ENCODE measurements around the gene MAF. TPM values are rescaled to one million over a fixed set of nuclear protein-coding genes. Genes with fewer than 3 reads are reported as not detected.

MAF gene
- total and polyA plus RNA-seq, 2 of the 13 experiments (the other 11 are each of a cell fraction or from before 2014, with no cell fraction given), result 0.07 to 0.31 TPM

GRCh38 chr16:79618041-79618691 is 17.6 kb upstream of the MAF start (continued):
- TF ChIP-seq NFAT5 (CRISPR knock-in tag; IDR thresholded peaks at IDR 0.05) (no peak), ZNF264 (CRISPR knock-in tag; IDR thresholded peaks at IDR 0.05) (no peak)

GRCh38 chr16:79613009-79613408 is 12.5 kb upstream of the MAF start:
- Histone ChIP-seq H3K27me3 (ENCODE audit: control insufficient read depth in 1 of 2, insufficient read depth in 2 of 2, low read length in 2 of 2) (no peaks in the 10 kb centered on the region; a peak in 1 of 5 replicates), H3K4me1 (ENCODE audit: insufficient read depth, low read length) (no peaks in the 10 kb centered on the region), H3K79me2 (ENCODE audit: insufficient read depth, low read length) (no peaks in the 10 kb centered on the region), H3K9me3 (ENCODE audit: low read length) (no peaks in the 10 kb centered on the region), H3K9ac (ENCODE audit: insufficient read depth, low read depth, low read length) (no peak overlapping the region), H3K36me3 (replicated peaks in 1 of 2; ENCODE audit: control insufficient read depth in 1 of 2, insufficient read depth in 2 of 2, low read length in 2 of 2) (no peaks in the 10 kb centered on the region), H2AFZ (ENCODE audit: low read length) (no peak overlapping the region), H4K20me1 (ENCODE audit: insufficient read depth, low read length) (no peaks in the 10 kb centered on the region), H3K4me2 (ENCODE audit: low read depth, low read length) (no peak overlapping the region), H3K4me3 (replicated peaks in 1 of 3; ENCODE audit: insufficient read depth in 1 of 3, low read depth in 2 of 3, low read length in 3 of 3) (no peak overlapping the region), H3K27ac (ENCODE audit: extremely low read length, insufficient read depth, low read length) (no peak overlapping the region)
- intact Hi-C loops (cut with micrococcal nuclease; ENCODE audit: unreplicated experiment) (no loop called here), in situ Hi-C loops (cut with HindIII; ENCODE audit: extremely low pct_ligation_motif_present, low pct_unique_long_range_greater_than_20kb) (loop anchor here (25.0 kb wide), 2 partner anchors 1101 to 1376 kb away; no protein-coding TSS in a partner anchor)
- 24% methylated on average over 4 of the region's 4 CpGs for WGBS (ENCODE audit: low lambda C conversion rate)
- no peak for ATAC-seq
- FAIRE-seq, result no peak
- POLR2A ChIA-PET, result no interaction called here
- DNase-seq (ENCODE audit: low spot score), result no peak
- CTCF ChIA-PET (ENCODE audit: low intra/inter-chr PET ratio, low total read pairs), result no interaction called here
- BruUV-seq (replicated peaks), result no TSS peak
- TF ChIP-seq KMT2A (CRISPR knock-in tag; IDR thresholded peaks at IDR 0.05) (no peak), ZNF674 (CRISPR knock-in tag; IDR thresholded peaks at IDR 0.05; ENCODE audit: low read depth) (no peak), POLR2A (IDR thresholded peaks at IDR 0.05; ENCODE audit: insufficient read depth in 1 of 2, low read depth in 2 of 2, low read length in 2 of 2) (no peak), SP1 (IDR thresholded peaks at IDR 0.05) (no peak), SP1 (CRISPR knock-in tag; IDR thresholded peaks at IDR 0.05) (no peak), RERE (CRISPR knock-in tag; IDR thresholded peaks at IDR 0.05; ENCODE audit: low read depth) (no peak), CCDC6 (CRISPR knock-in tag; IDR thresholded peaks at IDR 0.05) (no peak), ZNF644 (CRISPR knock-in tag; IDR thresholded peaks at IDR 0.05; ENCODE audit: low read depth) (no peak), LCORL (IDR thresholded peaks at IDR 0.05) (no peak), LCORL (CRISPR knock-in tag; IDR thresholded peaks at IDR 0.05) (no peak)
- TF ChIP-seq, protein P1, sequence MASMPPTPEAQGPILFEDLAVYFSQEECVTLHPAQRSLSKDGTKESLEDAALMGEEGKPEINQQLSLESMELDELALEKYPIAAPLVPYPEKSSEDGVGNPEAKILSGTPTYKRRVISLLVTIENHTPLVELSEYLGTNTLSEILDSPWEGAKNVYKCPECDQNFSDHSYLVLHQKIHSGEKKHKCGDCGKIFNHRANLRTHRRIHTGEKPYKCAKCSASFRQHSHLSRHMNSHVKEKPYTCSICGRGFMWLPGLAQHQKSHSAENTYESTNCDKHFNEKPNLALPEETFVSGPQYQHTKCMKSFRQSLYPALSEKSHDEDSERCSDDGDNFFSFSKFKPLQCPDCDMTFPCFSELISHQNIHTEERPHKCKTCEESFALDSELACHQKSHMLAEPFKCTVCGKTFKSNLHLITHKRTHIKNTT (CRISPR knock-in tag; IDR thresholded peaks at IDR 0.05), result no peak
